A549 (cell line): ENCODE data around the gene AGRN. TPM values are rescaled to one million over a fixed set of nuclear protein-coding genes. Genes with fewer than 3 reads are reported as not detected.

Experiments
- ATAC-seq, 2 experiments: fragments of 200-7000 bp in 1 of 2; fragments of >200 bp in 1 of 2; cut with Nextera tagmentation in 1 of 2; cut with Tn5 transposase in 1 of 2; 3 replicates each; pipeline versions ENCODE4 v1.8.0 to v1.9.1; 2018 to 2020; ENCODE audit warnings: mild to moderate bottlenecking in 1 of 2, moderate library complexity in 1 of 2
- CTCF ChIA-PET: fragments of 300-600 bp; sonication (Branson Sonifier 250); formaldehyde crosslinking; extraction: SDS; loops from one replicate; lab custom pipeline; 2021; ENCODE audit warnings: antibody characterized with exemption, inconsistent platforms; lab: Yijun Ruan, JAX
- POLR2A ChIA-PET: fragments of 350-600 bp; formaldehyde crosslinking; extraction: SDS; loops from one replicate; lab custom pipeline; 2021; ENCODE audit warnings: antibody characterized with exemption, inconsistent platforms; lab: Yijun Ruan, JAX
- DNase-seq, 2 experiments: peaks; one replicate each; pipeline versions ENCODE4 v3.0.0 to v3.0.0-alpha.2; 2011 to 2016; ENCODE audit warnings: low read depth in 1 of 2, low spot score in 1 of 2
- FAIRE-seq: peaks from 2 replicates; lab custom pipeline; 2011; peaks lifted over from hg19 to GRCh38; lab: Jason Lieb, UNC
- H3K27ac ChIP-seq, 2 experiments: fragments of >200 bp; sonication (Bioruptor Twin); formaldehyde crosslinking; 3 replicates each; pipeline ENCODE4 v1.5.1; 2016 to 2017
- H3K4me1 ChIP-seq: fragments of >200 bp; sonication (Bioruptor Twin); formaldehyde crosslinking; 3 replicates; pipeline ENCODE4 v1.6.1; 2016
- H3K4me2 ChIP-seq: fragments of >200 bp; sonication (Bioruptor Twin); formaldehyde crosslinking; 3 replicates; pipeline ENCODE4 v1.6.1; 2016
- H3K4me3 ChIP-seq: fragments of >200 bp; sonication (Bioruptor Twin); formaldehyde crosslinking; 3 replicates; pipeline ENCODE4 v1.5.1; 2016
- H3K9me3 ChIP-seq: fragments of >200 bp; sonication (Bioruptor Twin); formaldehyde crosslinking; 3 replicates; pipeline ENCODE4 v1.6.1; 2016
- BHLHE40 ChIP-seq: IDR thresholded peaks from 2 replicates; pipeline ENCODE4 v1.6.1; 2012; ENCODE audit warnings: low read depth, low read length, inconsistent platforms
- CBX8 ChIP-seq: fragments of 200-600 bp; sonication (generic); IDR thresholded peaks from 2 replicates; pipeline ENCODE4 v1.6.1; 2016
- CEBPB ChIP-seq, 2 experiments: fragments of >200 bp in 1 of 2; sonication (Bioruptor Twin) in 1 of 2; formaldehyde crosslinking in 1 of 2; IDR thresholded peaks; 2 replicates each; pipeline ENCODE4 v1.6.1; 2012 to 2016
- CHD2 ChIP-seq: fragments of 150-350 bp; IDR thresholded peaks from 2 replicates; pipeline ENCODE4 v1.6.1; 2014; ENCODE audit warnings: low read length; ENCODE audit not compliant: partially characterized antibody
- ESRRA ChIP-seq: fragments of 150-350 bp; IDR thresholded peaks from 2 replicates; pipeline ENCODE4 v1.6.1; 2014; ENCODE audit warnings: mild to moderate bottlenecking, low read length, borderline replicate concordance
- FOSL2 ChIP-seq, 2 experiments: fragments of 450-650 bp in 1 of 2; fragments of >200 bp in 1 of 2; sonication (Bioruptor Twin) in 1 of 2; formaldehyde crosslinking; IDR thresholded peaks; 2 replicates each; pipeline versions ENCODE4 v1.5.0 to v1.6.1; 2016 to 2020; ENCODE audit warnings: mild to moderate bottlenecking in 1 of 2, moderate library complexity in 1 of 2
- FOXS1 ChIP-seq: fragments of 250-450 bp; sonication (Bioruptor Pico); IDR thresholded peaks from 2 replicates; pipeline ENCODE4 v1.5.0; 2020; ENCODE audit warnings: mild to moderate bottlenecking, moderate library complexity
- HDAC2 ChIP-seq: fragments of 200-600 bp; sonication (generic); IDR thresholded peaks from 2 replicates; pipeline ENCODE4 v1.6.1; 2016
- HES2 ChIP-seq: fragments of >200 bp; sonication (Bioruptor Twin); formaldehyde crosslinking; IDR thresholded peaks from 2 replicates; pipeline ENCODE4 v1.6.1; 2016
- HEYL ChIP-seq: fragments of 250-450 bp; sonication (Bioruptor Pico); IDR thresholded peaks from 2 replicates; pipeline ENCODE4 v1.8.0; 2021; ENCODE audit warnings: mild to moderate bottlenecking, moderate library complexity
- HMGXB4 ChIP-seq: fragments of 250-450 bp; sonication (Bioruptor Pico); IDR thresholded peaks from 2 replicates; pipeline ENCODE4 v1.5.0; 2021; ENCODE audit warnings: mild to moderate bottlenecking, moderate library complexity, borderline replicate concordance
- HOXA7 ChIP-seq: fragments of 250-450 bp; sonication (Bioruptor Pico); IDR thresholded peaks from 2 replicates; pipeline ENCODE4 v1.5.0; 2020; ENCODE audit warnings: mild to moderate bottlenecking, moderate library complexity
- HOXB13 ChIP-seq: fragments of 250-450 bp; sonication (Bioruptor Pico); IDR thresholded peaks from 2 replicates; pipeline ENCODE4 v1.5.0; 2020; ENCODE audit warnings: low read depth, mild to moderate bottlenecking, moderate library complexity
- HOXB5 ChIP-seq: fragments of 250-450 bp; sonication (Bioruptor Pico); IDR thresholded peaks from 2 replicates; pipeline ENCODE4 v1.5.0; 2020; ENCODE audit warnings: mild to moderate bottlenecking, moderate library complexity
- JUNB ChIP-seq: fragments of >200 bp; sonication (Bioruptor Twin); formaldehyde crosslinking; IDR thresholded peaks from 2 replicates; pipeline ENCODE4 v1.6.1; 2016
- KDM5A ChIP-seq: fragments of 200-600 bp; sonication (generic); IDR thresholded peaks from 2 replicates; pipeline ENCODE4 v1.6.1; 2016; ENCODE audit warnings: antibody characterized with exemption, mild to moderate bottlenecking
- NR3C1 ChIP-seq: fragments of >200 bp; sonication (Bioruptor Twin); formaldehyde crosslinking; IDR thresholded peaks from 3 replicates; pipeline ENCODE4 v1.6.1; 2017
- PBX3 ChIP-seq: IDR thresholded peaks from 2 replicates; pipeline ENCODE4 v1.6.1; 2012
- PHF8 ChIP-seq: fragments of 200-600 bp; sonication (generic); IDR thresholded peaks from 2 replicates; pipeline ENCODE4 v1.6.1; 2016; ENCODE audit warnings: low read depth, mild to moderate bottlenecking, antibody characterized with exemption, moderate library complexity, borderline replicate concordance
- POLR2A ChIP-seq: IDR thresholded peaks from 2 replicates; pipeline ENCODE4 v1.6.1; 2012; ENCODE audit warnings: mild to moderate bottlenecking, low read length
- RAD21 ChIP-seq, 2 experiments: fragments of >200 bp in 1 of 2; sonication (Bioruptor Twin) in 1 of 2; formaldehyde crosslinking in 1 of 2; IDR thresholded peaks in 1 of 2; conservative IDR thresholded peaks in 1 of 2; 2 replicates in 1 of 2; 3 replicates in 1 of 2; pipeline ENCODE4 v1.6.1; 2012 to 2018; ENCODE audit warnings: inconsistent platforms in 1 of 2
- RARB ChIP-seq: fragments of 250-450 bp; sonication (Bioruptor Pico); IDR thresholded peaks from 2 replicates; pipeline ENCODE4 v1.8.0; 2021; ENCODE audit warnings: mild to moderate bottlenecking, moderate library complexity
- REST ChIP-seq: fragments of 200-600 bp; sonication (generic); IDR thresholded peaks from 2 replicates; pipeline ENCODE4 v1.6.1; 2016; ENCODE audit warnings: antibody characterized with exemption, mild to moderate bottlenecking, moderate library complexity
- RFX5 ChIP-seq: fragments of 450-650 bp; IDR thresholded peaks from 2 replicates; pipeline ENCODE4 v1.7.1; 2014; ENCODE audit warnings: antibody characterized with exemption, mild to moderate bottlenecking, moderate library complexity
- SREBF2 ChIP-seq: fragments of 450-650 bp; IDR thresholded peaks from 2 replicates; pipeline ENCODE4 v1.6.1; 2014; ENCODE audit warnings: mild to moderate bottlenecking, moderate library complexity
- TFCP2L1 ChIP-seq: fragments of 250-450 bp; sonication (Bioruptor Pico); IDR thresholded peaks from 2 replicates; pipeline ENCODE4 v1.5.0; 2021; ENCODE audit warnings: mild to moderate bottlenecking
- USF2 ChIP-seq: fragments of 450-650 bp; IDR thresholded peaks from 2 replicates; pipeline ENCODE4 v1.6.1; 2014; ENCODE audit warnings: antibody characterized with exemption
- WGBS: methylation state at CpG from one replicate; pipeline ENCODE4 v1.1.6; 2017; ENCODE audit errors: missing lambda C conversion rate; 5-methylcytosine and 5-hydroxymethylcytosine counted together
- polyA plus RNA-seq, 4 experiments: library from polyadenylated mRNA; depleted of rRNA in 3 of 4; stranded (reverse); fragments of >200 nt; fragmentation: RNase III in 1 of 4; extraction: RNeasy Plus Mini Kit Qiagen cat#74134 plus additional on column Dnase treatment in 1 of 4; gene quantifications; 2 replicates in 3 of 4; 3 replicates in 1 of 4; pipeline ENCODE4 v1.2.3, GENCODE V29; 2011 to 2017

Gene AGRN
- polyA plus RNA-seq, 2 of the 4 experiments (the other 2 are of a cell fraction): 23.9 to 90.9 TPM

GRCh38 chr1:1025730-1026129 lies 5.8 kb downstream of the AGRN start:
- no peak overlapping the region for H3K4me3 ChIP-seq
- TF ChIP-seq RARB (CRISPR knock-in tag) (no peak), ESRRA (no peak), HDAC2 (no peak), FOXS1 (no peak), CHD2 (no peak), POLR2A (no peak), PBX3 (no peak), JUNB (no peak), HOXA7 (CRISPR knock-in tag) (no peak), HOXB13 (CRISPR knock-in tag) (no peak), RAD21 (conservative IDR thresholded peaks at IDR 0.05 in 1 of 2, IDR thresholded peaks at IDR 0.05 in 1 of 2) (no peak), REST (no peak)
- TF ChIP-seq, all 56 proteins: peak for 0
- peaks cover 50% of the 10 kb centered on the region for H3K4me1 ChIP-seq
- ATAC-seq (no peak), DNase-seq (no peak), FAIRE-seq (no peak)
- peak overlapping the region; percentile 98 for H3K4me2 ChIP-seq
- WGBS: no CpG with 5 or more reads among the region's 10 CpGs
- peak overlapping the region; percentile 86 to 98; a peak in 5 of 6 replicates for H3K27ac ChIP-seq
- no peaks in the 10 kb centered on the region for H3K9me3 ChIP-seq
- CTCF ChIA-PET: interaction anchor here (0.8 to 3.9 kb wide), 4 partner anchors 14 to 97 kb away, joined by 3 to 22 read pairs (median 12); no protein-coding TSS in a partner anchor
- POLR2A ChIA-PET: no interaction called here

GRCh38 chr1:1026599-1027413 lies 6.9 kb downstream of the AGRN start:
- no peak overlapping the region for H3K4me2 ChIP-seq
- no peak overlapping the region for H3K4me3 ChIP-seq
- WGBS: 73% methylated on average over 6 of the region's 21 CpGs
- TF ChIP-seq HEYL (CRISPR knock-in tag) (no peak), SREBF2 (no peak), HES2 (no peak), BHLHE40 (no peak), JUNB (no peak), TFCP2L1 (CRISPR knock-in tag) (no peak), FOSL2 (IDR thresholded peaks at IDR 0.05) (no peak), FOSL2 (CRISPR knock-in tag; IDR thresholded peaks at IDR 0.05) (no peak), RFX5 (no peak), CEBPB (IDR thresholded peaks at IDR 0.05) (no peak), USF2 (no peak), NR3C1 (no peak), CHD2 (no peak), HMGXB4 (CRISPR knock-in tag) (no peak), HDAC2 (no peak), PBX3 (no peak), CBX8 (no peak), PHF8 (no peak), HOXB5 (CRISPR knock-in tag) (no peak), KDM5A (no peak)
- peak overlapping the region in 1 of 2 experiments; percentile 12; a peak in 1 of 6 replicates for H3K27ac ChIP-seq
- ChIA-PET POLR2A (no interaction called here), CTCF (interaction anchor here (1.1 to 3.9 kb wide), 2 partner anchors 12 to 26 kb away, joined by 3 to 22 read pairs; no protein-coding TSS in a partner anchor)
- no peaks in the 10 kb centered on the region for H3K9me3 ChIP-seq
- ATAC-seq (no peak), FAIRE-seq (no peak), DNase-seq (no peak)
- H3K4me1 ChIP-seq: peaks cover 46% of the 10 kb centered on the region
